ENCODE measurements around the gene KRT23.

The KRT23 gene

GRCh38 chr17:40903129-40903847 is 34.2 kb downstream of the KRT23 start:
- TF ChIP-seq CTCF (IDR thresholded peaks at IDR 0.05; ENCODE audit: low read depth, low read length) = no peak
- no peak for DNase-seq (ENCODE audit: extremely low read depth, low read depth)

- no peak for DNase-seq (ENCODE audit: extremely low read depth, low read depth)
- no peak for TF ChIP-seq CTCF (IDR thresholded peaks at IDR 0.05; ENCODE audit: low read depth, low read length)
Observed at GRCh38 chr17:40902498-40902897, 34.9 kb downstream of the KRT23 start.

- DNase-seq (ENCODE audit: extremely low read depth, low read depth) = no peak
- no peak for TF ChIP-seq CTCF (IDR thresholded peaks at IDR 0.05; ENCODE audit: low read depth, low read length)
Observed at GRCh38 chr17:40901981-40902474, 35.4 kb downstream of the KRT23 start.

DNA sequence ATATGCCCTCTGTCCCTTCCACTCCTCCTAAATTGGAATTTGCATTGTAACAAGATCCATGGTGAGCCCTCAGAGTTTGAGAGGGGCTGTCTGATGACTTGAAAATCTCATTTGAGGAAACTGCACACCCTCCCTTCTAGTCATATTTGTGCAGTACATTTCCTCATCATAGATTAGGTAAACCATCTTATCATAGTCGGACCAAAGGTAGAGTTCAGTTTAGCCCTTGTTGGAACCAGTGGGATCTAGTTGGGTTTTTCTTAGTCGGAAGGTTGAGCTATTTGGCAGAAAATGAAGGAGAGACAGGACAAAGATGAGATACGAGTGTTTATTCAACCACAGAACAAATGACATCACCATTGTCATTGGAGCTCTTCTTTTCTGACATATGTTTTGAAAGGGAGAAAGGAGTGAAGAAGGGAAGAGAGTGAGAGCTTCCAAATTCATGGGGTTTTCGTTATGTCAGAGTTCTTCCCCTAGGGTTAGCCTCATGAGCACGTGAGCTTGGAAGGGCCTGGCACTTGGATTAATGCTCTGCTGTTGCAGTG is 36.6 kb downstream of the KRT23 start:
- no peak for TF ChIP-seq CTCF (IDR thresholded peaks at IDR 0.05; ENCODE audit: low read depth, low read length)
- DNase-seq (ENCODE audit: extremely low read depth, low read depth) = no peak

DNA sequence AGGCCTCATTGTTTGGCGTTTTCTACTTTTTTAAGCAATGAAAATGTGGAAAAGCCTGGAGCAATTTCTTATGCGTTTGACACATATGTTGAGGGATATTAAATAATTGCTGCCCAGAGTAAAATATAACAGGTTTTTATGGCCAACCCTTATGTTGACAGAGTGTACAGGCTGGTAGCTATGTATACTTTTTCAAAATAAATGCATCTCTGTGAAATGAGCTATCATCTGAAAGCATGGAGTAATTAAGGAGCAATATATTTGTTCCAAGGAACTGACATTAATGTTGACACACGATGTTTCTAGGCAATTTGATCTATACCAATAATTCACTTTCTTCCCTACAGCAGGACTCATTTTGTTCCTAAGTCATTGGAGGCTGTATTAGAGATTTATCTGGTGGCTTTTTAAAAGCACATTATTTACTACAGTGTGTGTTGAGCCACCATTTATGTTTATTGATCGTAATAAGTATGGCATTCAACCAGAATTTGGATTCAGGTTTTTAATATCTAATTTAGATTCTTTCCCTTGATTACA is 40.5 kb downstream of the KRT23 start:
- DNase-seq (ENCODE audit: extremely low read depth, low read depth) = no peak
- no peak for TF ChIP-seq CTCF (IDR thresholded peaks at IDR 0.05; ENCODE audit: low read depth, low read length)

DNA sequence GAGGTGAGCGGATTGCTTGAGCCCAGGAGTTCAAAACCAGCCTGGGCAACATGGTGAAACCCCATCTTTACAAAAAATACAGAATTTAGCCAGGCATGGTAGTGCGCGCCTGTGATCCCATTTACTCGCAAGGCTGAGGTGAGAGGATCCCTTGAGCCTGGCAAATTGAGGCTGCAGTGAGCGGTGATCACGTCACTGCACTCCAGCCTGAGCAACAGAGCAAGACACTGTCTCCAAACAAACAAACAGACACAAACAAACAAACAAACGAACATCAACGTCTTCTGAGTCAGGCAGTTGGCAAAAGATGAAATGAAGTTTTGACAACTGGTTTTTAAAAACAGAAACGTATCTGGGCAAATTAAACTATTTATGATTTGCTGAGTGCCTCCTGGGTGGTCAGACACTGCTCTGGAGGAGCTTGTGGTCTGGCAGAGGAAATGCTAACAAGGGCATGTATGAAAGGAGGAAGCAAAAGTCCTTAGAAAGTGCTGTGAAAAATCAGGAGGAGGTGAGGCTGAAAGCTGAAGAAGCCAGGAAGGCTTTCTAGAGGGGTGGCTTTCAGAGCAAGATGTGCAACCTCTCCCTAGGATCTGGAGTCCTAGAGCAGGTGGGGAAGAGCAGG is 42.2 kb downstream of the KRT23 start:
- DNase-seq (ENCODE audit: extremely low read depth, low read depth) = no peak
- no peak for TF ChIP-seq CTCF (IDR thresholded peaks at IDR 0.05; ENCODE audit: low read depth, low read length)

- DNase-seq (ENCODE audit: extremely low read depth, low read depth) = no peak
- TF ChIP-seq CTCF (IDR thresholded peaks at IDR 0.05; ENCODE audit: low read depth, low read length) = no peak
Observed at GRCh38 chr17:40888196-40888720, 49.2 kb downstream of the KRT23 start.
